Kidney capillary endothelial cell (primary cell): ENCODE results near the gene DMRTA2.
"Not testable (repeated sequence)": the region's sequence is repeated elsewhere in the genome, so short reads cannot be mapped to it uniquely, and the experiment has no call there.

Source experiments
- DNase-seq: peaks from one replicate; pipeline ENCODE4 v3.0.0-alpha.2; 2018; ENCODE audit warnings: low spot score

The DMRTA2 gene

GRCh38 chr1:50423670-50424000, 392 bp upstream of the DMRTA2 start:
- DNase-seq: no peak

GRCh38 chr1:50422675-50422945, 633 bp downstream of the DMRTA2 start:
- DNase-seq: no peak

GRCh38 chr1:50421768-50422674, 1.2 kb downstream of the DMRTA2 start:
- no peak for DNase-seq

GRCh38 chr1:50421366-50421748, 1.9 kb downstream of the DMRTA2 start:
- no peak for DNase-seq

- DNase-seq: no peak
These were observed 2.4 kb downstream of the DMRTA2 start for GRCh38 chr1:50420689-50421365.

- no peak for DNase-seq
These were observed 3.2 kb downstream of the DMRTA2 start for GRCh38 chr1:50419907-50420677.

GRCh38 chr1:50419192-50419906, 3.9 kb downstream of the DMRTA2 start:
- no peak for DNase-seq

- no peak for DNase-seq
These were observed 4.6 kb downstream of the DMRTA2 start for GRCh38 chr1:50418600-50419109.

GRCh38 chr1:50417946-50418599, 5.2 kb downstream of the DMRTA2 start:
- no peak for DNase-seq

GRCh38 chr1:50417507-50417906, 5.7 kb downstream of the DMRTA2 start:
- no peak for DNase-seq

- no peak for DNase-seq
These were observed 6.4 kb downstream of the DMRTA2 start for GRCh38 chr1:50416553-50417453.

GRCh38 chr1:50416150-50416527, 7.1 kb downstream of the DMRTA2 start:
- no peak for DNase-seq

- no peak for DNase-seq
These were observed 7.8 kb downstream of the DMRTA2 start for GRCh38 chr1:50415235-50416149.

GRCh38 chr1:50414853-50415234, 8.4 kb downstream of the DMRTA2 start:
- no peak for DNase-seq

- no peak for DNase-seq
These were observed 10.3 kb downstream of the DMRTA2 start for GRCh38 chr1:50412813-50413476.

- DNase-seq: no peak
These were observed 17.4 kb downstream of the DMRTA2 start for GRCh38 chr1:50405814-50406213.

GRCh38 chr1:50393522-50394120, 29.6 kb downstream of the DMRTA2 start:
- DNase-seq: no peak

GRCh38 chr1:50381551-50381950, 41.7 kb downstream of the DMRTA2 start:
- DNase-seq: not testable (repeated sequence)

- DNase-seq: no peak
These were observed 44.5 kb downstream of the DMRTA2 start for GRCh38 chr1:50378770-50379169.
